GM21390 (cell line): ENCODE data around the gene CAMK2B.
A peak's percentile ranks its signal among the peaks of the same experiment; 100 is the strongest.
"Not testable (repeated sequence)": the region's sequence is repeated elsewhere in the genome, so short reads cannot be mapped to it uniquely, and the experiment has no call there.

Experiments
- ATAC-seq: cut with Tn5 transposase; IDR thresholded peaks from one replicate; pipeline ENCODE4 v1.9.1; 2021; ENCODE audit not compliant: unreplicated experiment

CAMK2B gene

DNA sequence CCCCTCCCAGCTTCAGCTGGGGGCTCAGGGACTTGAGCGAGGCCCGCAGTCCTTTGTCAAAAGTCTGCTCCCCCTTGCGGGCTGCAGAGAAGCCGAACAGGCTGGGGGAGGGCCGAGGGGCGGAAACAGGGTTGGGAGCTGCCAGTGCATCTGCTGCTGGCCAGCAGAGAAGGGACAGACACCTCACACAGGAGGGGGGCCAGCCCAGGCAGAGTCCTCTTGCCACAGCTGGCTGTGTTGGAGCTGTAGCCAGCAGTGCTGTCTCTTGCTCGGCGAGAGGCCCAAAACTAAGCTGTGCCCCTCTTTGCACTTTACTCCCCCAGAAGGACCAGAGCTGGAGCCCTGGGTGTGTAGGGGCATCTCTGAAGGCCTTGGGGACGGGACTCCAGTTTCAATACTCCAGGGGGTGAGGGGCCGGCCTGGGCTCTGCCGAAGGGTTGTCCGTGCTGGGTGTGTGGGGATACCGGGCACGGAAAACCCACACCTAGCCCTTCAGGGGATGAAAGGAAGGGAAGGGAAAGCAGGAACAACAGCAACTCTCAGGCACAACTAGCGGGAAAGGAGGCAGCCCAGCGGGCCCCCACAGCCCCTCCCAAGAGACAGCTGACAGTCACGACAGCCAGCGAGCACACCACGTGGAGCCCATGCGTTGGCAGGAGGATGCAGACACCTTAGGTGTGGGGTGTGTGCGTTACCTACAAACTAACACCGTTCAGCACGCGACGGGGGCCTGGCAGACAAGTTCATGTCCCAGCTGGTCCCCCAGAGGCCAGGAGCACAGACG, 106.8 kb downstream of the CAMK2B start:
- no peak for ATAC-seq

DNA sequence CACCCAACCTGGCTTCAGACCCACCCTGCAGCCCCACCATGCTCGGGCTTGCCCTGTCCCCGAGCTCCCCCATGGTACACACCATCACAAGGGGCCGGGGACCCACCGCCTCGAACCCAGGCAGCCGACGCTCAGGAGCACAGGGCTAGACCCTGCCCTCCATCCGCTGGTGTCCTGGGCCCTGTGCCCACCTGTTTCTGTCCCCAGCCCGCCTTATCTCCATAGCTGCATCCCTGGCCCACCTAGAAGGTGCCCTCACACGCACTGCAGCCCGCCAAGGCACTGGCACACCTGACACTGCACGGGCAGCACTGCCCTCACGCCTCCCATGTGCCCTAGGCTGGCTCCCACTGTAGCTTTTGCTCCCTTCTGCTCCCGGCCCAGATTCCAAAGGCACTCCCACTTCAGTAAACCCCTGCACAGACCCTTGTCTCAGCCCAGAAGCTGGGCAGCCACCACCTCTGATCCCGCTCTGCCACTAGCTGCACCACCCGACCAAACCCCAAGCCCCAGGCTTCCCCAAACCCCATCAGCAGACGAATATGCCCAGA, 107.5 kb downstream of the CAMK2B start:
- ATAC-seq, result no peak

DNA sequence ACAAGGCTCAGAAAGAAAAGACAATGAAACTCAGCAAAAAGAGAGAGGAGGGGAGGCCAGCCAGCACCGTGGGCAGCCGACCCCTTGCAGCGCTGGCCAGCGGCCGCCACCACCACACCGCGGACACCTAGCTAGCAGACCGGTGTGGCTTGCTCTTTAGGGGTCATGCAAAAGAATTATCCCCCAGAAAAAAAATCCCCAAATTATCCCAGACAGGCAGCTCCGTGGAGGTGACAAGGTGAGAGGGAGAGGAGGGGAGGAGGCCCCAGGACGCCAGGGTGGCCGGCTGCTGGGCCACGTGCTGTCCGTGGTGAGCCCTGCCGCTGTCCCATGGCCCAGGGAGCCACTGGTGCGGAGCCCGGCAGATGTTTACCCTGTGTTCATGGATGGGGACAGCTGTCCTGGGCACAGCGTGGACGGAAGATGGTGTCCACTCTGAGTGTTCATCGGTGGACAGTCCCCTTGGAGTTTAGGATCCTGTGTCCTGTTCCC, 108.1 kb downstream of the CAMK2B start:
- no peak for ATAC-seq

DNA sequence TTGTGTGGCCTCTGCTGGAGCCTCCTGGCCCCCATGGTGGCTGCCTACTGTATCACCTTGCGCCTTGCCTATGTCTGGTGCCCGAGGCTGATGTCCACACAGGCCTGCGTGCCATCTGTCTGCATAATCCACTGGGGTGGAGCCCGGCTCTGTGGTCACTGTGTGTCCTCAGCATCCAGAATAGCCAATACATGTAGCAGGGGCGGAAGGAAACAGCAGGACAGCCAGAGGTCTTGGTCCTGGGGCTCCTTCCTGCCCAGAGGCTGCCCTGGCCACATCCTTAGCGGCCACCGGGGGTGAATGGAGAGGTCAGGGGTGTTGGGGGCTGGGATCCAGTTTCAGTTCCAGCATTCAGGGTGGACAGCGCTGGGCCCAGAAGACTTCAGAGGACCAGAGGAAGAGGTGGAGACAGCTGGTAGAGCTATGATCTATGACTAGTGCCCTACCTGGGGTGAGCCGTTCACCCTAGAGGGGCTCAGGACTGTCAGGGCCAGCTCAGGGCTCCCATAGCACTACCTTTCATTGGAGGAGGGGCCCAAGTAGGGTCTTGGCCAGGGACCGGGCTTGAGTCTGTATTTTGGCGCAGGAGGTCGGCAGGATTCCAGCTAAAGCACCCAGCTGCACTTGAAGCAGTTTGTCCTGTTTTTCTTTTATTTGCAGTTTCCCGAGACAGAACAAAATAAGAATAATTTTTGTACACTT, 108.7 kb downstream of the CAMK2B start:
- ATAC-seq, result no peak

DNA sequence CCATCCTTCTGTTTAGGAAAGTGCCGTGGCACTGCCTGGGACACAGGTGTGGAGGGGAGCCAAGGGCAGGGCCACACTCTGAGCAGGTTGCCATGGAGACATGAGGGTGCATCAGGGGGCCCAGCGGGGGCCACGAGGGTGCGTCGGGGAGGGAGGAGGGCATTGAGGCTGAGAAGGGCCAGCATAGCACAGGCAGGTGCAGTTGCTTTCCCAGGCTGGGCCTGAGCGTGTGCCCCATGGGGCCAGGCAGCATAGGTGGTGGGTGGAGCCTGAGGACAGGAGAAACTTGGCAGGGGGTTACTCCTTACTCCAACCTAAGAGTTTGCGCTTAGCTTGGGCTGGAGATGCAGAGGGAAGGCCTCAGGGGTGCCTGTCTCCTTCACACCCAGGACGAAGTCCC, 109.4 kb downstream of the CAMK2B start:
- no peak for ATAC-seq

DNA sequence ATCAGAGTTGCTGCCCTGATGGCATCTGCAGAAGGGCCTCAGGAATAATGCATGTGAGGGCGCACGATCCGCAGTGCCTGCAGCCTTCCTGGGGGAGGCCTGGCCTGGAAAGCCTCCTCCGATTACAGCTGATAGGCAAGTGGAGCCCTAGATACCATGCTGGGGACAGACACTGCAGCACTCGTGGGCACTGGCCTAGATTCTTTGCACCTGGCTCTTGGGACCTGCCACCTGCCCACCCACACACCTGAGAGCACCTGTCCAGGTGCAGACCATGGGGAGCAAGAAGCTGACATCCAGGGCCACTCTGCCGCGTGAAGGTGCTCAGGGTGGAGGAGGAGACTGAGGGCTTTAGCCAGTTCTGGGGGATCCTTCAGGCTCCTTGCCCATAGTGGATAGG, 109.9 kb downstream of the CAMK2B start:
- ATAC-seq, result no peak

DNA sequence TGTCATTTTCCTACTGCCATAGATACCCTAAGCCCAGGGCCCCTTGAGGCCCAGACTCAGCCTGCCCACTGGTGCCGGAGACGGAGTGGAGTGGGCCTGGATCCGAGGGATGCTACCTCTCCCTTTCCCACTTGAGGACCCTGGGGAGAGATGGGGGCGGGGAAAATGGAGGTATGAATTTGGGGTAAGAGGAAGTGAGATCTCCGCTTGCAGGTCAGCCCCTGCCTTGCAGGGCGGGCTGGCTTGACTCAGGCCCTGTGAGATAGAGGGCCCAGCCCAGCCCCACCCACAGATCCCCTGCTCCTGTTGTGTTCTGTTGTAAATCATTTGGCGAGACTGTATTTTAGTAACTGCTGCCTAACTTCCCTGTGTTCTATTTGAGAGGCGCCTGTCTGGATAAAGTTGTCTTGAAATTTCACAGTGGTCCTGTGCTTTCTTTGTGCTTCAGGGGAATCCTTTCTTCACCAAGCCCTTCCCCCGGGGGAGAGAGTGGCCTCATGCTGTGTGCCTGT, 111.5 kb downstream of the CAMK2B start:
- ATAC-seq, result no peak

DNA sequence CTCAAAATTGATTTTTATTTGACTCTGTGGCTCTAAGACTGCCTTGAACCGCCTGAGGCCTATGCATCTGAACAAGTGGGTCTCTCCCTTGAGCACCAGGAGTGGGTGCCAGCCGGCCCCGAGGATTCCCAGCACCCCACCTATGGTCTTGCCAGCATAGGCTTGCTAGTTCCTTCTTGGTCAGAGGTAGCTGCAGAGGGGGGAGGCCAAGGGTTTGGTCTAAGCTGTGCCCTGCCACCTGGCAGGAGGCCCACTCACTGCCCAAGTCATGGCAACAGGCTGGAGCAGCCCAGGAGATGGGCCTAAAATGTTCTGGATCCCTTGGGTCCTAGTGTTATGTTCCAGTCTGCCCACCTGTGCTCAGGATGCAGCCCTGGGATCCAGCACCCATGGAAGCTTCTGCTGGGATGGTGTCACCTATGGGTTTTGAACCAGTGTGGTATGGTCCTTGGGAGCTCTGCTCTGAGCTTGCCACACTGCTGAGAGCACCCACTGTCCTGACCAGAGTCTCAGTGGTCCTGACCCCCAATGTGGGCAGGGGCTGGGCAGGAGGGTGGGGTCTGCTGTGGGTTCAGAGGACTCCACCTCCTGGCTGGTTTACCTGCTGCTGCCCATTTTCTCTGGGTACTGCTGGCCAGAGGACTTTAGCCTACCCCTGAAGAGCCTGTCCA, 112.1 kb downstream of the CAMK2B start:
- ATAC-seq, result no peak

DNA sequence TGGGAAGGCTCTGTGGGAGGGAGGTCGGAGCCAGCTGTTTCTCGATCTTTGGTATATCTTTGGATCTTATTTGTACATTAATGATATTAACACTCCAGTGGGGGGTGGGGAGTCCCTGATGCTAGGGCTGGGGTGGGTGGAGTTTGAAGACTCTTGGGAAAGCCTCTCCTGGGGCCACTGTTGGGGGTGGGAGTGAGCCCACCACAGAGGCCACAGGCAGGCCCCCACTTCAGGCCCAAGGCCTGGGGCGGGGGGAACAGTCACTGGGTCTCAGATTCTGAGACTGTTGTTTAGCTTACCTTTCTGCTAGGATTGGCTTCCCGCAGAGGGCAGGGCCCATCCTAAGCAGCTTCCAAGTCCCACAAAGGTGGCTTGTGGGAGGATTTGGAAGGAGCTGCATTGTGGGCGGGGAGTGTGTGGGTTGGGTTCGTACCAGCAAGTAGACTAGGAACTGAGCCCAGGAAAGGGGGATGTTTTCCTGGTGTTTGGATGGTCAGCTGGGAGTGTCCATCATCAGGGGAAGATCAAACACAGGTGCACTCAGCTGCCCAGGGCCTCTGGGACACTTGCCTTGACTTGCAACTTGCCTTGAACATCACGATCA, 112.7 kb downstream of the CAMK2B start:
- ATAC-seq, result no peak

DNA sequence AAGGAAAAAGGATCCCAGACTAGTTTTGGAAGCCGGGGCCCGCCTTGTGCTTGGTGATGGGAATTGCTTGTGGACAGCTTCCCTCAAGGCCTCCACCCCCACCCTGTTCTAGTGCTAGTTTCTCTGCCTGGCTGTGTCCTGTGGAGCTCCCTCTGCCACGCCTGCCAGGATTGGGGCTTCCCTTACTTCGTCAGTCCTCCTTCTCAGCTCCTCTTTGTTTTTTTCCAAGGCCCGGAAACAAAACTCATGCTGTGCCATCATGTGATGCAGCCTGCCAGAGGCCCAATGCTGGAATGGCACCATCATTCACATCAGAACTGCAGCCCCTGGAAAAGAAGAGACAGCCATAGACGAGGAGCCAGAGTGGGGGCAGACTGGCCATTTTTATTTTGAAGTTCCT, 113.4 kb downstream of the CAMK2B start:
- no peak for ATAC-seq

DNA sequence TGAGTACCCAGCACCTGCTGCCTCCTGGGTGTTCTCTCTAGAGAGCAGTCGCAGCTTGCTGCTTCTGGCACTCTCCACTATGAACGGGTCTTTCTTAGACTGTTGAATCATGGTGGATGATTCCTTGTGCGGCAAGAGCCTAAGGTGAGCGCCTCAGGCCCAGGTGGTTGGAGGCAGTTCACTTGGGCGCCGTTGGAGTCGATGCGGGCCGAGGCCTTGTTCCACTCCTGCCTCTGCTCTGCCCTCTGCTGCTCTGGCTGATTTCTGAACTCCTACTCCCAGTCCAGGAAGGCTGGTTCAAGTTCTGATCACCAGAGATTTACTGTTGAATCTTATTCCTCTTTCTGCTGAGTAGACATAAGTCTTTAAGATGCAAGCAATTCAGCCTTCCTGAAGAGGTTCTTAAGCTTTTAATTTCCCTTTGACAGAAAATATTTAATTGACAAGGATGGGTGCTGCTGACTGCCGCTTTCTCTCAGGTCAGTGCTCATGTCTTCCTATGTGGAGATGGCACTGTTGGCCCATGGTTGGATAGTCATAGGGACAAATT, 114.2 kb downstream of the CAMK2B start:
- ATAC-seq, result no peak

DNA sequence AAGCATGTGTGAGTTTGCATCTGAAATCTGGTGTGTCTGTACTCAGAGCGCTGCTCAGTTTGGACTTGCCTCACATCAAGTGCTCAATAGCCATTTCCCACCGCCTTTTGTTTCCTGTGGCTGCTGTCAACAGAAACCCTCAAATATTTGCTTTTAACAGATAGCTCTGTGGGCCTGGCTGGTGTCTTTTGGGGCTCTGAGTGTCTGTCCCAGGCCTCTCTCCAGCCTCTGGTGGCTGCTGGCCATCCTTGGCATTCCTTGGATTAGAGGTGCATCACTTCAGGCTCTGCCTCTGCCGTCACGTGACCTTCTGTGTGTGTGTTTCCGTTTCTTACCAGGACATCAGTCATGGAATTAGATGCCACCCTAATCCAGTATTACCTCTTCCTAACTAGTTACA, 115.3 kb downstream of the CAMK2B start:
- ATAC-seq, result no peak

DNA sequence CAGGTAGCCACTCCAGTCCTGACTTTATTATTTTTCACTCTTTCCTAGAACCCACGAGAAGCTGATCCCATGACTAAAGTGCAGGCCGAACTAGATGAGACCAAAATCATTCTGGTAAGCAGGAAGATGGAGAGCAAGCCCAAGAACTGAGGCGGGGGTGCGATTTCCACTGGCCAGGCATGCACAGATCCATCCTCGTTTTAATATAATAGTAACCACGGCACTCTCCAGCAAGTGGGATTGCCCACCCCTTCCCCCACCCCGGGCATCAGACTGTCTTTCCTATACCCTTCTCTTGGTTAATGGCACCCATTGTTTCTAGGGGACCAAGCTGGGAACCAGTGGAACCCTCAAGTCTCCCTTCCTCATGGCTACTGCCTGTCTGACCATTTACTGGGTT, 117.3 kb downstream of the CAMK2B start:
- ATAC-seq, result no peak

DNA sequence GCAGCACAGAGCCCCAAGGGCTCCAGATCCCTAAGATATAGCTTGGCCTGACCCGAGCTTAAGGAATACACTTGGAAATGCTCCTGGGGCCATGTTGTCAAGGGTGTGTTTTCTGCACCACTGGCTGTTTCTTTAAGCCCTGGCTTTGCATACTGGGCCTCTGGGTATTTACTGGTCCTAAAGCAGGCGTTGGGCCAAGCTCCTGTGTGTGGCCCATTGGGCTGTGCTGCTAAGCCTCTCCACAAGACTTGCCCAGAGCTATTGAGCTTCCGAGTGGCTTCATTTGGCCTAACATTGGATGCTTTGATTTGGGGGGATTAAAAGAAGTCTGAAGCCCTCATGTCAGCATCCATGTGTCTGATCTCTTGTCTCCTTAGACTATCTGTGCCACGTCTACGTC, 119.4 kb downstream of the CAMK2B start:
- ATAC-seq, result no peak

DNA sequence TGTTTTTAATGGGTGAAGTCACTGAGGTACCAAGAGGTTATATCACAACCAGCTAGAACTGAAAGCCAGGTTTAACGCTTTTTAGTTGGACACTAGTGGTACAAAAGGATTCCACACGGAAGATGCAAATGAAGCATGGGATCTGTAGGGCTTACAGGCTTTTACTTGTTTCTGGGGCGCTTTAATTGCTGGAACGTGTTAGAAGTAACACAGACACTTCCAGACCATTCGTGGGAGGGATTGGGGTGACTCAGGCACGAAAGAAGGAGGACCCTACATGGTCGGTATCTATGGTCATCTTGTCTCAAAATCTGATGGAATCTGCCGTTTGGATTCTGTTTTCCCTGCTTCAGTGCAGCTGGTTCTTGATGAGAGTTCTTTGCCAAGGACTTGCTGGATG, 123.6 kb downstream of the CAMK2B start:
- no peak for ATAC-seq

DNA sequence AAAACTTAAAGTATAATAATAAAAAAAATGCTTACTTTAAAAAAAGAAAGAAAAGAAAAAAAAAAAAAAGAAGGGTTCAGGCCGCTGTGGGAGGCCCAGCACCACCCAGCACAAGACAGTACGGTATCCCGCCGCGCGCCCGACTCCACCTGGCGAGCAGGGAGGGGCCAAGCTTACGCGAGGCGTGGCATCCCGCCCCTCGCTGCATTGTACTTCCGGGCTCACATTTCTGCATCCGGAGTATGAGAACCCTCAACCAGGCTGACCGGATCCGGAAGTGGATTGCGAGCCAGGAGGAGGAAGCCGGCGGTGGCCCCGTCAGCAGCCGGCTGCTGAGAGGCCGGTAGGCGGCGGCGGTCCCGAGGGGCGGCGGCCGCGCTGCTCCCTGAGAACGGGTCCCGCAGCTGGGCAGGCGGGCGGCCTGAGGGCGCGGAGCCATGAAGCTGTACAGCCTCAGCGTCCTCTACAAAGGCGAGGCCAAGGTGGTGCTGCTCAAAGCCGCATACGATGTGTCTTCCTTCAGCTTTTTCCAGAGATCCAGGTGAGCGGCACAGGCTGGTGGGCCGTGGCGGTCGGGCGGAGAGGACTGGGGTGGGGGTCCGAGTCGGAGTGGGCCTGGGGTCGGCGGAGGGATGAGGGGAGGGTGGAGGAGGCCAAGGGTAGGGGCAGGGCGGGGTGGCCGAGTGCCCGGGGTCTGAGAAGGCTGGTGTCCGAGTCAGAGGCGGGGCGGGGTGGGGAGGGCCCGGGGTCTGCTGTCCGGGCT, 124.5 kb downstream of the CAMK2B start, which contains the start of gene YKT6:
Gene YKT6, plus strand, starts transcription at position 280 of the 763 bp plus-strand sequence. Its CDS starts 158 bp downstream, at position 438.
- peak; percentile 99 for ATAC-seq

DNA sequence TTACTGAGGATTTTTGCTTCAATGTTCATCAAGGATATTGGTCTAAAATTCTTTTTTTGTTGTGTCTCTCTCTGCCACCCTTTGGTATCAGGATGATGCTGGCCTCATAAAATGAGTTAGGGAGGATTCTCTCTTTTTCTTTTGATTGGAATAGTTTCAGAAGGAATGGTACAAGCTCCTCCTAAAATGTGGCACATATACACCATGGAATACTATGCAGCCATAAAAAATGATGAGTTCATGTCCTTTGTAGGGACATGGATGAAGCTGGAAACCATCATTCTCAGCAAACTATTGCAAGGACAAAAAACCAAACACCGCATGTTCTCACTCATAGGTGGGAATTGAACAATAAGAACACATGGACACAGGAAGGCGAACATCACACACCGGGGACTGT, 125.2 kb downstream of the CAMK2B start:
- ATAC-seq, result not testable (repeated sequence)

DNA sequence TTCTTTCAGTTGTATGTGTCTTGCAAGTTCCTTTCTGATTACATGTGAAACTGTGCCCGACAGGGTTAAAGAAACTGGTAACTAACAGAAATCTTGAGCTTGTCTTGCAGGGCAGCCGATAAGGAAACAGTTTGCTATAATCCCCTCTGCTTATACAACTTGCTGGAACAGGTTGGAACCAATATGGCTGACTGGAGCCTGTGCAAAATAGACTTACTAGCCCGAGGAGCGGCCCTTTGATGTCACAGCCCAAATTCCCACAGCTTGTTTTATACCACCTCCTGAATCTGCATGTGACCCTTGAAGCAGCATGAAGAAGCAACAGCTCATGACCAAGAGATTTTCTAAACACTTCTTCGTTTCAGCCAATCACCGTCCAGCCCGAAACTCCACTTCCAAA, 127.9 kb downstream of the CAMK2B start:
- no peak for ATAC-seq

DNA sequence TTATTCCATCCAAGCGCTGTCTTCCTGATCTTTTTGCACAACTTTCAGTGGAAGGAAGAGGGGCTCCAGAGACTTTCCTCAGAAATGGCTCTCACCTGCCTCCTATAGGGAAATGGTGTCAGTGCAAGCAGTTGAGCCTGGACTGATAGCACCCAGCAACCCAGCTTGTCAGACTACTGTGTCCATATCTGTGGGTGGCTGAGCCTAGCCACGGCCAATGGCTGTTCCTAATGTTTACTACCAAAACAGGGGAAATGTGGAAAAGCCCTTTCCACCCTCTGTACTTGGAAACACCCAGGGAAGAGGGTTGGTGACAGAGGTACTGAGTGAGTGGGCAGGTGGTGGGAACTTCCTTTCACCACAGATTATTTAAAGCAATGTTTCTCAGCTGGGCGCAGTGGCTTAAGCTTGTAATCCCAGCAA, 128.9 kb downstream of the CAMK2B start:
- ATAC-seq, result no peak

DNA sequence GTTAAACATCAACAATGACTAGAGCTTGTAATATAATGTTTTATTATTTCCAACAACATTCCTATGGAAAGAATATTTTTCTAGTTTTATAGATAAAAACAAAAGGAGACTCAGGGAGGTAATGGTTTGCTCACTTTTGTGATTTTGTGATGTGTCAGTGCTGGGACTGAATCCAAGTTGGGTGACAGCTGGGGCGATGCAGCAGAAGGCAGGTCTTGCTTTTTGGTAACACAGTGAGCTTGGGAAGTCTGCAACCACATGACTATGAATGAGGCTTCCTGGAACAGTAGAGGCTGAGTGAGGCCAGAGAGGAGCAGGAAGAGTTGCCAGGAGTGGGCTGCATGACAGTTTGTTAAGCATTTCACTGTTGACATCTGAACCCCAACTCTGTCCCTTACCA, 129.5 kb downstream of the CAMK2B start:
- no peak for ATAC-seq
